Aorta (tissue), 5 donors: ENCODE results near the gene ANKRD65. TPM values are rescaled to one million over a fixed set of nuclear protein-coding genes. Genes with fewer than 3 reads are reported as not detected.
A peak's percentile ranks its signal among the peaks of the same experiment; 100 is the strongest.
"Not testable (repeated sequence)": the region's sequence is repeated elsewhere in the genome, so short reads cannot be mapped to it uniquely, and the experiment has no call there.

Source experiments
- ATAC-seq: fragments of 200-7000 bp; cut with Tn5 transposase; one replicate; pipeline ENCODE4 v1.9.1; 2022; ENCODE audit warnings: moderate library complexity; ENCODE audit not compliant: low FRiP score
- DNase-seq, 2 donors: peaks; one replicate each; pipeline ENCODE4 v3.0.0-alpha.2; 2020
- H3K27ac ChIP-seq, 2 donors: one replicate each; pipeline ENCODE4 v1.5.1; 2013; ENCODE audit warnings: low read length in 2 of 2, mild to moderate bottlenecking in 2 of 2, moderate library complexity in 2 of 2, control low read depth in 1 of 2, inconsistent platforms in 1 of 2, low read depth in 1 of 2
- H3K27me3 ChIP-seq, 2 donors: one replicate each; pipeline ENCODE4 v1.6.1; 2013; ENCODE audit warnings: control low read depth in 1 of 2, low read length in 1 of 2, mild to moderate bottlenecking in 1 of 2, moderate library complexity in 1 of 2; ENCODE audit not compliant: insufficient read depth in 2 of 2, control insufficient read depth in 1 of 2
- H3K36me3 ChIP-seq, 2 donors: one replicate each; pipeline ENCODE4 v1.6.1; 2013; ENCODE audit warnings: control low read depth in 1 of 2, low read length in 1 of 2, mild to moderate bottlenecking in 1 of 2; ENCODE audit not compliant: insufficient read depth in 2 of 2, control insufficient read depth in 1 of 2
- H3K4me1 ChIP-seq, 2 donors: one replicate each; pipeline ENCODE4 v1.6.1; 2013; ENCODE audit warnings: low read length in 2 of 2, control low read depth in 1 of 2, mild to moderate bottlenecking in 1 of 2, moderate library complexity in 1 of 2; ENCODE audit not compliant: insufficient read depth in 2 of 2, control insufficient read depth in 1 of 2
- H3K4me3 ChIP-seq, 2 donors: one replicate each; pipeline ENCODE4 v1.5.1; 2013; ENCODE audit warnings: low read length in 2 of 2, control low read depth in 1 of 2, mild to moderate bottlenecking in 1 of 2
- H3K9me3 ChIP-seq: one replicate; pipeline ENCODE4 v1.6.1; 2013; ENCODE audit warnings: mild to moderate bottlenecking, low read length; ENCODE audit not compliant: control insufficient read depth
- WGBS, 2 donors: extraction: QIAGEN DNeasy Blood & Tissue Kit; methylation state at CpG; one replicate each; pipeline ENCODE4 v1.1.7; 2013; 5-methylcytosine and 5-hydroxymethylcytosine counted together
- intact Hi-C, 2 donors: fragments of 100-400 bp; cut with DNase I; formaldehyde crosslinking; loops; one replicate each; pipeline versions ENCODE4 v1.14.2 to v1.15.0; 2022
- polyA plus RNA-seq, 2 donors: library from polyadenylated mRNA; stranded (reverse); fragments of 200-250 nt; gene quantifications; one replicate each; pipeline ENCODE4 v1.2.3, GENCODE V29; 2013
- total RNA-seq, 2 donors: library from RNA; stranded (reverse); fragmentation: NEBNext Ultra II Directional; extraction: Animal tissue kit (Norgen Biotek cat#: 25700); gene quantifications; one replicate each; pipeline ENCODE4 v1.2.1, GENCODE V29; 2021
- donor health status: healthy with polysubstance abuse.
- donor health status: Bipolar disorder and iron deficiency.
- donor health status: DM: no; HTN: no; CAD: no.
- donor health status: DM: no; HTN: no; CAD: no.
- donor health status: DM: yes; HTN: yes; CAD: no.

Gene ANKRD65
- total and polyA plus RNA-seq, 4 donors, result 0.13 to 6.9 (median 1.5) TPM; not detected in 1

DNA sequence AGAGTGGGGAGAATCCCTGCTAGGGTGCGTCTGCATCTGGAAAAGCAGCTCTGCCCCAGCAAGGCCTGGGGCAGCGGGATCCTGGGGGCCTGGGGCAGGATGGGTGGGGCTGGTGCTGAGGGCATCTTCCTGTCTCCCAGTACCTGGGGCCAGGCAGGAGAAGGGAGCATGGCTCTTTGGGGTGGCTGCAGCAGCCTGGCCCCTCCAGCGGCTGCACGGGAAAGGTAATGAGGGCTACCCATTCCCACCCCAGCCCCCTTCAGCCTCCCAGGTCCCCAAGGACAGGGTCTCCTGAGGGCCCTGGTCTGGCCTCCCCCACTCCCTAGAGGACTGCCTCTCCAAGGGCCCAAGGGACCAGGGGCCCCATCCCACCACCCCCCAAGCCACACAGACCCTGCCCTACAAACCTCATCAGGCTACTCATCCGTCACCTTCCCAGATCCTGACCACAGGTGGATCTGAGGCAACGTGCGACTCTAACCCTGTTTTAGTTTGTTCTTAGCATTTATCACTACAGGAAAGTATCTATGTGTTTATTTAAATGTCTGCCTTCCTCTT, 910 bp upstream of the ANKRD65 start:
- ATAC-seq, result no peak
- Histone ChIP-seq H3K4me3 (no peak overlapping the region), H3K4me1 (no peaks in the 10 kb centered on the region), H3K27me3 (no peaks in the 10 kb centered on the region), H3K36me3 (no peaks in the 10 kb centered on the region), H3K27ac (no peak overlapping the region), H3K9me3 (no peaks in the 10 kb centered on the region)
- intact Hi-C loops, result no loop called here
- no peak for DNase-seq
- 89 to 92% methylated on average over 6 to 7 of the region's 7 CpGs for WGBS, 2 donors

DNA sequence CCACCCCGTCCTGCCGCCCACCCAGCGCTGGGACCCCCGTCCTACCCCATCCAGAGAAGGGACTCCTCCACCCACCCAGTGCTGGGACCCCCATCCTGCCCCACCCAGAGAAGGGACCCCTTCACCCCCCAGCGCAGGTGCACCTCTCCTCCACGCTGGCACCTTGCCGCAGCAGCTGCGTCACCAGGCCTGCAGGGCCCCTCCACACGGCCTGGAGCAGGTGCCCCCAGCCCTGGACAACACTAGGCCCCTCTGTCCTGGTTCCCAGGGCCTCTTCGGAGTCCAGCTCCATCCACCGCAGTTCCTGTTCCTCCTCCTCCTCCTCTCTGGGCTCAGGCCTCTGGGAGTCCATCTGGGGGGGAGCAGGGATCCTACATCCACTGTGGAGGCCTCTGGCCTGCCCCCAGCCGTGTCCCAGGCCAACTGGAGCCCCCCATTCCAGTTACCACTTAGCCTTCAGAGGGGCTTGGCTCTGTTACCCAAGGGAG, 378 bp downstream of the ANKRD65 start:
- ATAC-seq (no peak), DNase-seq (peak in 1 of 2 donors; percentile 40)
- no peaks in the 10 kb centered on the region for H3K27me3 ChIP-seq
- H3K9me3 ChIP-seq, result no peaks in the 10 kb centered on the region
- no peak overlapping the region for H3K4me3 ChIP-seq
- 78 to 91% methylated on average over 8 to 12 of the region's 12 CpGs for WGBS, 2 donors
- intact Hi-C loops, result no loop called here
- H3K4me1 ChIP-seq, result no peaks in the 10 kb centered on the region
- no peak overlapping the region for H3K27ac ChIP-seq
- H3K36me3 ChIP-seq, result no peaks in the 10 kb centered on the region

DNA sequence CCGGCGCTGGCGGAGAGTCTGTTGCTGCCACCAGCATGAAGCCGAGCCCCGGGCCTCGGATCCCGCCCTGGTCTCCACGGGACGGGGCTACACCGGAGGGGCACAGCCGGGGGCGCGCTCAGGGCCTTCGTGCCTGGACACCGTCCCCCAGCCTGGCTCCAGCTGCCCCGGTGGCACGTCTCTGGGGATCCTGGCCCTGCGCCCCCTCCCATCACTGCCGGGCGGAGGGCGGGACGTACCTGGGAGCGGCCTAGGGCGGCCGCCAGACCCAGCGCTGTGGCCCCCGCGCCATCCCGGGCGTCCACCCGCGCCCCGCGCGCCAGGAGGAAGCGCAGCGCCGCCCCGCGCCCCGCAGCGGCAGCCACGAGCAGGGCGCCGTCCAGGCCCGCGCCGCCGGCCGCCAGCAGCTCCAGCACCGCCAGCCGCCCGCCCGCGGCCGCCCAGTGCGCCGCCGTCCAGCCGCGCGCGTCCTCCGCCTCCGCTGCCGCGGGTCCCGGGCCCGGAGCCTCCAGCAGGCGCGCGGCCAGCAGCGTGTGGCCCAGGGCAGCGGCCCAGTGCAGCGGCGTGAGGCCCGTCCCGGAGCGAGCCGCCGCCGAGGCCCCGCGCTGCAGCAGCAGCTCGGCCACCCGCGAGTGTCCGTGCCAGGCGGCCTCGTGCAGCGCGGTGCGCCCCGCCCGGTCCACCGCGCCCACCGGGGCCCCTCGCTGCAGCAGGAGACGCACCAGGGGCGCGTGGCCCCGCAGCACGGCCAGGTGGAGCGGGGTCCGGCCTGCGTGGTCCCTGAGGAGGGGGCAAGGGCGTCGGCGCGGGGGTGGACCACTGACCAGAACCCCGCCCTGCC, 1.0 kb downstream of the ANKRD65 start:
- ATAC-seq (peak; percentile 61), DNase-seq (peak in 1 of 2 donors; percentile 45)
- intact Hi-C loops, result no loop called here
- H3K27me3 ChIP-seq, result no peaks in the 10 kb centered on the region
- H3K27ac ChIP-seq, result no peak overlapping the region
- H3K4me1 ChIP-seq, result no peaks in the 10 kb centered on the region
- 12 to 32% methylated on average over 23 to 112 of the region's 112 CpGs for WGBS, 2 donors
- no peak overlapping the region for H3K4me3 ChIP-seq
- H3K9me3 ChIP-seq, result no peaks in the 10 kb centered on the region
- no peaks in the 10 kb centered on the region for H3K36me3 ChIP-seq

DNA sequence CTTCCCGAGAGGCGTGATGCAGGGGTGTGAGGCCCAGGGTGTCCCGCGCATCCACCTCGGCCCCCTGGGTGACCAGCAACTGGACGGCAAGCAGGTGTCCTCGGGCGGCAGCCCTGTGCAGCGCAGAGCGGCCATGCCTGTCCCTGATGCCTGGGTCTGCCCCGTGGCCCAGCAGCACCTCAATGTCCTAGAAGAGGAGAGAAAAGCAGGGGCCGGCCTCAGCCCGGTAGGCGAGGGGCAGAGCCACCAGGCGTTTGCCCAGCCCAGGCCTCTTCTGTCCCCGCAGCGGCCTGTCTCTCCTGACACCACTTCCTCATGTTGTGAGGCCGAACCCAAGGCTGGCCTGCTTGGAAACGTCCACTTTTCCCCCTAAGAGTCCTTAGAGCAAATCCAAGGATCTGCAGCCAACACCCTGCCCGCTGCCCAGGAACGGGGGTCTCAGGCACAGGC, 1.7 kb downstream of the ANKRD65 start:
- Histone ChIP-seq H3K9me3 (no peaks in the 10 kb centered on the region), H3K4me3 (no peak overlapping the region), H3K27ac (no peak overlapping the region), H3K27me3 (no peaks in the 10 kb centered on the region), H3K36me3 (no peaks in the 10 kb centered on the region), H3K4me1 (no peaks in the 10 kb centered on the region)
- intact Hi-C loops, result no loop called here
- peak; percentile 50 for ATAC-seq
- WGBS, 2 donors, result 90 to 92% methylated on average over 21 of the region's 21 CpGs
- no peak for DNase-seq

DNA sequence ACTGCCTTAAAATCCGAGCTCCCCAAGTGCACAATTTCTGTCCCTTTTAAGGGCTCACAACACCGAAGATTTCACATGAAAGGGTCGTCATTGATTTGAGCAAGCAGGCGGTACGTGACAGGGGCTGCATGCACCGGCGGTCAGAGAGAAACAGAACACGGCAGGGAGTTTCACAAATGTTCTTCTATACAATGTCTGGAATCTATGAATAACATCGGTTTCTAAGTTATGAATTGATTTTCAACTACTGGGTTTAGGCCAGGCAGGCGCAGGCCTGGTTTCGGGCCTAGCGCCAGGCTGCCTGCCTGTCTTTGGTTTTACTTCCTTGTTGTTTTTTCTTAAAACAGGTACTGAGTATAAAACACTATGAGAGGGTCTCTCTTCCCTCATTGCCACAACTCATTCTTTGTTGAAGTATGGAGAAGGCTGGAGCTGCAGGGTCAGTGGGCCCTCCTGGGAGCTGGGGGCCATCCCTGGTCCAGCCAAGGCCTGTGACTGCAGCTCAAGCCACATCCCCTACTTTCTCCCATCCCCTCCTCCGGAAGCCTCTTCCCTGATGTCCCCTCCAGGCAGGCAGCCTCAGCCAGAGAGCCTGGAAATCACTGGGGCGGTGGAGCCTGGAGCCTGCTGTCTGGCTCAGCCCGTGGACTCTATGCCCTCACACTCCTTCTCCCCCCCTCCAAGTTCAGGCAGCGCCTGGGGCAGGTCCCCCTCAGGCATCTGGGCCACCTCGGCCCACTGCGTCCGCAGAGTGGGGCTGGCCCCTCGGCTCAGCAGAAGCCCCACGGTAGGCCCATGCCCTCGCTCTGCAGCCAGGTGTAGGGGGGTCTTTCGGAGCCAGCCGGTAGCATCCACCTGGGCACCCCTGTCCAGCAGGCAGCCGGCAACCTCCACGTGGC, 2.4 kb downstream of the ANKRD65 start:
- 92 to 95% methylated on average over 26 of the region's 26 CpGs for WGBS, 2 donors
- Histone ChIP-seq H3K4me3 (no peak overlapping the region), H3K36me3 (no peaks in the 10 kb centered on the region), H3K9me3 (no peaks in the 10 kb centered on the region), H3K27me3 (no peaks in the 10 kb centered on the region), H3K4me1 (no peaks in the 10 kb centered on the region), H3K27ac (no peak overlapping the region)
- ATAC-seq (peak; percentile 22), DNase-seq (peak in 1 of 2 donors; percentile 44)
- intact Hi-C loops, result no loop called here

DNA sequence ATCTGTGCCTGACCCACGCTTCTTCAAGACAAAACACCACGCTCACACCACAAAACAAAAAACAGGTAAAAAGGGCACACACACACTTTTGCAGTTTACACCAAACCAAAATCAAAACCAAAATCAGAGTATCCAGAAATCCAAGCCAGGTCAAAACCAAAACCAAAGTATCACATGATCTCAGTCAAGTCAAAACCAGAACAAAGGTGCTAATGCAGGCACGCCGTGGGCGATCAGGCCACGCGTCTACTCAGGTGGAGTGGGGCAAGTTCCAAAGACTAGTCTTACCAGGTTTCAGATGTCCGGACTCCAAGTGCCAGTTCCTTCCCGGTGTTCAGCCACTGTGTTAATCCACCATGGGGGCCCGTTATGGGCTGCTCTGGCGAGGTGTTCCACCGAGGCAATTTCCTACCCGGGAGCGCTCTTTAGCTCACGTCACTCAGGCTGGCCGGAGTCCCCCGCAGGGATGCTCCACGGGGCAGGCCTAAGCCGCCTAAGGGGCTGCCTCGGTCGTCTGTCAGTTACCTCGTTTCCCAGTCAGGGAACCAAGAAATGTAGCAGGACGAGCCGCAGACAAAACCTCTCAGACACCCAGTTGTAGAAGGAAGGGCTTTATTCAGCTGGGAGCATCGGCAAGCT, 3.1 kb downstream of the ANKRD65 start:
- H3K9me3 ChIP-seq, ATAC-seq, H3K27ac ChIP-seq, H3K4me1 ChIP-seq, H3K27me3 ChIP-seq, H3K4me3 ChIP-seq, intact Hi-C loops, H3K36me3 ChIP-seq, DNase-seq: not testable (repeated sequence)
- 91 to 93% methylated on average over 25 of the region's 25 CpGs for WGBS, 2 donors

DNA sequence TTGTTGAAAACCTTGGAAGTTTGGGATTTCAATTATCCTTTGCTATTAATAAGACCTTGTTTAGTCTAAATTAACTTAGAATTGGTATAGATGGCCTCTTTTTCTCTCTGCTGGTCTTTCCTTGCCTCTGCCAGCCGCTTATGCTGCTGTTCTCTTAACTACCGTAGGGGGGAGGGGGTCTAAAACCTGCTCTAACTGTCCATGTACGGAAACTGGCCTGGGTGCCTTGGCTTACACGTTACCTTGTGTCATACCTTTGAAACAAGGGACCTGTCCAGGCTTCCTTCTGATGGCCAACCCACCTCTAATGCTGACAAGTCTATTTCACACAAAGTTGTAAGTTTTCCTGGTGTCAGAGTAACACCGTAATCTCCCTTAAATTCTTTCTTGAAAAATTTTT, 3.7 kb downstream of the ANKRD65 start:
- H3K36me3 ChIP-seq, H3K27me3 ChIP-seq, H3K4me3 ChIP-seq, H3K9me3 ChIP-seq, intact Hi-C loops, ATAC-seq, DNase-seq, H3K27ac ChIP-seq, H3K4me1 ChIP-seq: not testable (repeated sequence)
- 80 to 82% methylated on average over 5 of the region's 5 CpGs for WGBS, 2 donors

DNA sequence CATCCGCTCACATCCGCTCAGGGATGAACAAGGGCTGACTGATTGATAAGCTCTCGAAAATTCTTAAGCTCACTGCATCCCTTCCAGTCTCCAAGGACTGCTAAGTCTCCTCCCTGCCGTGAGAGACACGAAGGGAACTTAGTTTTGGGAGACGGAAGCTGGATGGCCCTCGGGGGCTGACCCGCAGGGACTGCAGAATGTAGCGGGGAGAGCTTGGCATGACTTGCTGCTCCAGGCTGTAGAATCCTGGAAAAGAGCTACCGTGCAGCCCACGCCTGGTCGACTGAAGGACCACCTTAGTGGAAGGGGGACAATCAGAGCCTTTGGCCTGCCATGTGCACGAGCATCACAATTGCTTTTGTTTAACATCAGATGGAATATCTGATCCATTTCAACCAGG, 5.3 kb downstream of the ANKRD65 start:
- Histone ChIP-seq H3K36me3 (no peaks in the 10 kb centered on the region), H3K4me3 (no peak overlapping the region), H3K27ac (no peak overlapping the region), H3K4me1 (no peaks in the 10 kb centered on the region), H3K9me3 (no peaks in the 10 kb centered on the region), H3K27me3 (no peaks in the 10 kb centered on the region)
- ATAC-seq, result no peak
- intact Hi-C loops, result no loop called here
- DNase-seq, result no peak
- 68 to 75% methylated on average over 13 of the region's 13 CpGs for WGBS, 2 donors
